Mesodermal cell (in vitro differentiated cells): ENCODE measurements around the gene CCDC177.

ENCODE experiments used
- H3K27ac ChIP-seq: 2 replicates; pipeline ENCODE4 v1.7.0; 2013; ENCODE audit warnings: mild to moderate bottlenecking, low read depth, low read length, moderate library complexity; ENCODE audit not compliant: severe bottlenecking
- H3K36me3 ChIP-seq: 2 replicates; pipeline ENCODE4 v1.7.1; 2013; ENCODE audit warnings: mild to moderate bottlenecking, low read length, moderate library complexity; ENCODE audit not compliant: control insufficient read depth, insufficient read depth
- H3K4me1 ChIP-seq: one replicate; pipeline ENCODE4 v1.7.1; 2013; ENCODE audit warnings: mild to moderate bottlenecking, low read length; ENCODE audit not compliant: insufficient read depth, control insufficient read depth, poor library complexity, severe bottlenecking
- H3K4me3 ChIP-seq: 2 replicates; pipeline ENCODE4 v1.7.0; 2013; ENCODE audit warnings: low read length, control low read depth, mild to moderate bottlenecking; ENCODE audit not compliant: insufficient read depth, poor library complexity, severe bottlenecking; ENCODE audit errors: extremely low read depth
- H3K9me3 ChIP-seq: 2 replicates; pipeline ENCODE4 v1.7.1; 2013; ENCODE audit warnings: mild to moderate bottlenecking, low read length, moderate library complexity; ENCODE audit not compliant: control insufficient read depth
- WGBS, 2 experiments: methylation state at CpG; one replicate each; pipeline ENCODE4 v1.1.5; 2013; ENCODE audit warnings: missing lambda C conversion rate in 2 of 2; ENCODE audit not compliant: insufficient coverage in 2 of 2; 5-methylcytosine and 5-hydroxymethylcytosine counted together

Gene CCDC177

GRCh38 chr14:69613312-69614073 is 38.8 kb upstream of the CCDC177 start:
- Histone ChIP-seq H3K27ac (no peak overlapping the region), H3K36me3 (peaks cover 5% of the 10 kb centered on the region), H3K4me1 (peaks cover 16% of the 10 kb centered on the region), H3K9me3 (no peaks in the 10 kb centered on the region), H3K4me3 (peak overlapping the region; percentile 70)
- WGBS, 2 experiments: 90 to 97% methylated on average over 2 of the region's 4 CpGs

GRCh38 chr14:69612783-69613130 is 38.1 kb upstream of the CCDC177 start:
- Histone ChIP-seq H3K9me3 (no peaks in the 10 kb centered on the region), H3K4me1 (peaks cover 16% of the 10 kb centered on the region), H3K27ac (no peak overlapping the region), H3K4me3 (peak overlapping the region; percentile 70), H3K36me3 (peaks cover 5% of the 10 kb centered on the region)
- WGBS, 2 experiments: no CpG with 5 or more reads among the region's 2 CpGs

- peak overlapping the region; percentile 70 for H3K4me3 ChIP-seq
- H3K27ac ChIP-seq: no peak overlapping the region
- peaks cover 16% of the 10 kb centered on the region for H3K4me1 ChIP-seq
- WGBS, 2 experiments: 1 to 2% methylated on average over 25 to 34 of the region's 47 CpGs
- peaks cover 5% of the 10 kb centered on the region for H3K36me3 ChIP-seq
- no peaks in the 10 kb centered on the region for H3K9me3 ChIP-seq
Observed at GRCh38 chr14:69612014-69612782, 37.5 kb upstream of the CCDC177 start.

- 0 to 1% methylated on average over 43 to 73 of the region's 105 CpGs for WGBS, 2 experiments
- Histone ChIP-seq H3K9me3 (no peaks in the 10 kb centered on the region), H3K4me3 (peak within 1 kb of the TSS; percentile 70), H3K27ac (peak within 1 kb of the TSS; percentile 57), H3K4me1 (peaks cover 16% of the 10 kb centered on the region), H3K36me3 (peaks cover 5% of the 10 kb centered on the region)
Observed at GRCh38 chr14:69611172-69612013, 36.7 kb upstream of the CCDC177 start, which contains the start of gene SUSD6. TSS of gene SUSD6 (plus strand) at chr14:69611596. CDS start at chr14:69658593, 46,997 bp downstream.

GRCh38 chr14:69610874-69611171 is 36.2 kb upstream of the CCDC177 start:
- 0 to 5% methylated on average over 6 to 8 of the region's 8 CpGs for WGBS, 2 experiments
- Histone ChIP-seq H3K9me3 (no peaks in the 10 kb centered on the region), H3K36me3 (peaks cover 5% of the 10 kb centered on the region), H3K4me1 (peaks cover 14% of the 10 kb centered on the region), H3K4me3 (peak overlapping the region; percentile 70), H3K27ac (peak overlapping the region; percentile 57)

- 67 to 69% methylated on average over 7 to 8 of the region's 8 CpGs for WGBS, 2 experiments
- H3K36me3 ChIP-seq: peaks cover 5% of the 10 kb centered on the region
- H3K4me3 ChIP-seq: peak overlapping the region; percentile 70
- no peaks in the 10 kb centered on the region for H3K9me3 ChIP-seq
- peak overlapping the region; percentile 57 for H3K27ac ChIP-seq
- peaks cover 12% of the 10 kb centered on the region for H3K4me1 ChIP-seq
Observed at GRCh38 chr14:69610020-69610873, 35.6 kb upstream of the CCDC177 start.

GRCh38 chr14:69606258-69607184 is 31.9 kb upstream of the CCDC177 start:
- Histone ChIP-seq H3K9me3 (no peaks in the 10 kb centered on the region), H3K36me3 (no peaks in the 10 kb centered on the region), H3K4me3 (no peak overlapping the region), H3K4me1 (peaks cover 7% of the 10 kb centered on the region), H3K27ac (no peak overlapping the region)
- 73 to 94% methylated on average over 3 of the region's 5 CpGs for WGBS, 2 experiments

GRCh38 chr14:69605738-69606137 is 31.1 kb upstream of the CCDC177 start:
- H3K27ac ChIP-seq: no peak overlapping the region
- no peaks in the 10 kb centered on the region for H3K36me3 ChIP-seq
- H3K9me3 ChIP-seq: no peaks in the 10 kb centered on the region
- H3K4me3 ChIP-seq: no peak overlapping the region
- H3K4me1 ChIP-seq: peaks cover 5% of the 10 kb centered on the region

- Histone ChIP-seq H3K36me3 (no peaks in the 10 kb centered on the region), H3K4me1 (no peaks in the 10 kb centered on the region), H3K27ac (no peak overlapping the region), H3K4me3 (no peak overlapping the region), H3K9me3 (no peaks in the 10 kb centered on the region)
- 81 to 100% methylated on average over 3 of the region's 3 CpGs for WGBS, 2 experiments
Observed at GRCh38 chr14:69600304-69600891, 25.7 kb upstream of the CCDC177 start.
